Superior temporal gyrus (tissue), 1 donor: ENCODE data around the gene GLDC.
"Not testable (repeated sequence)": the region's sequence is repeated elsewhere in the genome, so short reads cannot be mapped to it uniquely, and the experiment has no call there.

Experiments
- DNase-seq: peaks from one replicate; pipeline ENCODE4 v3.0.0-alpha.2; 2016; ENCODE audit errors: extremely low spot score

GLDC gene

GRCh38 chr9:6664204-6664680 lies 18.7 kb upstream of the GLDC start:
- DNase-seq = no peak

- no peak for DNase-seq
These were observed 15.0 kb upstream of the GLDC start for GRCh38 chr9:6660512-6660911.

- DNase-seq = no peak
These were observed 13.3 kb upstream of the GLDC start for GRCh38 chr9:6658628-6659353.

- DNase-seq = no peak
These were observed 11.2 kb upstream of the GLDC start for GRCh38 chr9:6656614-6657300.

- no peak for DNase-seq
These were observed 9.5 kb upstream of the GLDC start for GRCh38 chr9:6655036-6655435.

GRCh38 chr9:6646293-6646636 lies 736 bp upstream of the GLDC start:
- no peak for DNase-seq

- DNase-seq = not testable (repeated sequence)
These were observed 499 bp downstream of the GLDC start for GRCh38 chr9:6645105-6645354.

GRCh38 chr9:6644346-6645104 lies 1.0 kb downstream of the GLDC start:
- DNase-seq = no peak

GRCh38 chr9:6641961-6642360 lies 3.6 kb downstream of the GLDC start:
- no peak for DNase-seq

- DNase-seq = no peak
These were observed 4.0 kb downstream of the GLDC start for GRCh38 chr9:6641561-6641960.

GRCh38 chr9:6641056-6641455 lies 4.5 kb downstream of the GLDC start:
- no peak for DNase-seq

GRCh38 chr9:6640268-6641051 lies 5.1 kb downstream of the GLDC start:
- DNase-seq = no peak

GRCh38 chr9:6639622-6640021 lies 5.9 kb downstream of the GLDC start:
- DNase-seq = no peak

- DNase-seq = no peak
These were observed 11.1 kb downstream of the GLDC start for GRCh38 chr9:6634444-6634843.

GRCh38 chr9:6633378-6633777 lies 12.2 kb downstream of the GLDC start:
- DNase-seq = no peak

GRCh38 chr9:6632516-6633183 lies 12.9 kb downstream of the GLDC start:
- no peak for DNase-seq

- no peak for DNase-seq
These were observed 14.4 kb downstream of the GLDC start for GRCh38 chr9:6631207-6631512.

GRCh38 chr9:6630502-6631206 lies 14.9 kb downstream of the GLDC start:
- no peak for DNase-seq

GRCh38 chr9:6628704-6629103 lies 16.8 kb downstream of the GLDC start:
- no peak for DNase-seq

- no peak for DNase-seq
These were observed 20.2 kb downstream of the GLDC start for GRCh38 chr9:6625363-6625762.

GRCh38 chr9:6622784-6623183 lies 22.7 kb downstream of the GLDC start:
- DNase-seq = not testable (repeated sequence)
